Measurements from ENCODE around the gene TMEM135. TPM values are rescaled to one million over a fixed set of nuclear protein-coding genes. Genes with fewer than 3 reads are reported as not detected.

The TMEM135 gene
- total RNA-seq, 1 experiment from 2014 or later: 14.0 TPM

GRCh38 chr11:87203907-87204602 is 166.3 kb downstream of the TMEM135 start:
- H3K27ac ChIP-seq (ENCODE audit: low read length): no peak overlapping the region
- no peaks in the 10 kb centered on the region for H3K9me2 ChIP-seq (replicated peaks; ENCODE audit: low read length)
- no peak overlapping the region for H3K4me3 ChIP-seq (ENCODE audit: low read length)
- H3K4me1 ChIP-seq (ENCODE audit: insufficient read depth, low read length): no peaks in the 10 kb centered on the region
- DNase-seq (no peak), ATAC-seq (no peak)
- no peak overlapping the region for H3K9ac ChIP-seq (ENCODE audit: low read length)
- no peak overlapping the region for H2AFZ ChIP-seq (ENCODE audit: low read length)
- H3K27me3 ChIP-seq (ENCODE audit: low read length): no peaks in the 10 kb centered on the region
- H4K20me1 ChIP-seq (ENCODE audit: low read length): no peaks in the 10 kb centered on the region
- no peak overlapping the region for H3K4me2 ChIP-seq (ENCODE audit: low read length)
- intact Hi-C loops (cut with micrococcal nuclease): no loop called here
- no peaks in the 10 kb centered on the region for H3K79me2 ChIP-seq (ENCODE audit: low read length)
- ChIA-PET POLR2A (ENCODE audit: unreplicated experiment) (no interaction called here), CTCF (no interaction called here)
- no peaks in the 10 kb centered on the region for H3F3A ChIP-seq (ENCODE audit: low read length, unreplicated experiment)
- BruUV-seq (replicated peaks): no TSS peak
- no peaks in the 10 kb centered on the region for H3K36me3 ChIP-seq (ENCODE audit: low read depth, low read length)
- no peaks in the 10 kb centered on the region for H3K9me3 ChIP-seq (ENCODE audit: low read length)
- no peak for TF ChIP-seq EZH2 (IDR thresholded peaks at IDR 0.05; ENCODE audit: low read length, unreplicated experiment)

DNA sequence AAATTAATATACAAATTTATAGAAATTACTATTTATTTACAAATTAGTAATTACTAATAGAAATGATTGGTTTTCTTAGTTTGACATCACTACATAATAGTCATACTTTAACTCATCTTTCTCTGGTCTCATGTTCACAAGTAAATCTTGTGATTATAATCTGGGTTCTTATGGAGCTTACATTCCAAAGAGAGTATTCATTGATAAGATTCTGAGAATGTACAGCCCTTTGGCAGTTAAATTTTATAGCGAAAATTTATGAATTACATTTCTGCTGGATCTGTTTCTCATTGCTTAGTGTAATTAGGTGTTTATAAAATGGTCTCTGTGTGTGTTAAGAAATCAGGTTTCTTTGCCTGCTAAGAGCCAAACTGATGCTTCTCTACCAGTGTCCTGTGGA is 175.2 kb downstream of the TMEM135 start:
- no peak for DNase-seq
- H3K4me1 ChIP-seq (ENCODE audit: insufficient read depth, low read length): no peaks in the 10 kb centered on the region
- H3K4me2 ChIP-seq (ENCODE audit: low read length): no peak overlapping the region
- intact Hi-C loops (cut with micrococcal nuclease): no loop called here
- H3K27ac ChIP-seq (ENCODE audit: low read length): no peak overlapping the region
- ChIA-PET CTCF (no interaction called here), POLR2A (ENCODE audit: unreplicated experiment) (no interaction called here)
- ATAC-seq: no peak
- no peaks in the 10 kb centered on the region for H3K79me2 ChIP-seq (ENCODE audit: low read length)
- H3K9me3 ChIP-seq (ENCODE audit: low read length): no peaks in the 10 kb centered on the region
- no peaks in the 10 kb centered on the region for H3K27me3 ChIP-seq (ENCODE audit: low read length)
- no peaks in the 10 kb centered on the region for H3F3A ChIP-seq (ENCODE audit: low read length, unreplicated experiment)
- TF ChIP-seq, protein P1, sequence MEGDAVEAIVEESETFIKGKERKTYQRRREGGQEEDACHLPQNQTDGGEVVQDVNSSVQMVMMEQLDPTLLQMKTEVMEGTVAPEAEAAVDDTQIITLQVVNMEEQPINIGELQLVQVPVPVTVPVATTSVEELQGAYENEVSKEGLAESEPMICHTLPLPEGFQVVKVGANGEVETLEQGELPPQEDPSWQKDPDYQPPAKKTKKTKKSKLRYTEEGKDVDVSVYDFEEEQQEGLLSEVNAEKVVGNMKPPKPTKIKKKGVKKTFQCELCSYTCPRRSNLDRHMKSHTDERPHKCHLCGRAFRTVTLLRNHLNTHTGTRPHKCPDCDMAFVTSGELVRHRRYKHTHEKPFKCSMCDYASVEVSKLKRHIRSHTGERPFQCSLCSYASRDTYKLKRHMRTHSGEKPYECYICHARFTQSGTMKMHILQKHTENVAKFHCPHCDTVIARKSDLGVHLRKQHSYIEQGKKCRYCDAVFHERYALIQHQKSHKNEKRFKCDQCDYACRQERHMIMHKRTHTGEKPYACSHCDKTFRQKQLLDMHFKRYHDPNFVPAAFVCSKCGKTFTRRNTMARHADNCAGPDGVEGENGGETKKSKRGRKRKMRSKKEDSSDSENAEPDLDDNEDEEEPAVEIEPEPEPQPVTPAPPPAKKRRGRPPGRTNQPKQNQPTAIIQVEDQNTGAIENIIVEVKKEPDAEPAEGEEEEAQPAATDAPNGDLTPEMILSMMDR (conservative IDR thresholded peaks at IDR 0.05; ENCODE audit: low read depth, low read length): no peak
- no peak for TF ChIP-seq EZH2phosphoT487 (IDR thresholded peaks at IDR 0.05; ENCODE audit: borderline replicate concordance, low read length)
- TF ChIP-seq EZH2 (IDR thresholded peaks at IDR 0.05; ENCODE audit: low read length, unreplicated experiment): no peak
- H3K9ac ChIP-seq (ENCODE audit: low read length): no peak overlapping the region
- no peaks in the 10 kb centered on the region for H3K9me2 ChIP-seq (replicated peaks; ENCODE audit: low read length)
- no peaks in the 10 kb centered on the region for H4K20me1 ChIP-seq (ENCODE audit: low read length)
- no peak overlapping the region for H3K4me3 ChIP-seq (ENCODE audit: low read length)
- no TSS peak for BruUV-seq (replicated peaks)
- no peak overlapping the region for H2AFZ ChIP-seq (ENCODE audit: low read length)
- H3K36me3 ChIP-seq (ENCODE audit: low read depth, low read length): no peaks in the 10 kb centered on the region

- no peaks in the 10 kb centered on the region for H3K9me3 ChIP-seq (ENCODE audit: low read length)
- no peak overlapping the region for H3K4me3 ChIP-seq (ENCODE audit: low read length)
- no peak overlapping the region for H3K9ac ChIP-seq (ENCODE audit: low read length)
- H3K4me1 ChIP-seq (ENCODE audit: insufficient read depth, low read length): no peaks in the 10 kb centered on the region
- TF ChIP-seq EZH2 (IDR thresholded peaks at IDR 0.05; ENCODE audit: low read length, unreplicated experiment) (no peak), EZH2phosphoT487 (IDR thresholded peaks at IDR 0.05; ENCODE audit: borderline replicate concordance, low read length) (no peak)
- TF ChIP-seq, protein P1 (conservative IDR thresholded peaks at IDR 0.05; ENCODE audit: low read depth, low read length): no peak
- intact Hi-C loops (cut with micrococcal nuclease): no loop called here
- ATAC-seq: no peak
- no peak overlapping the region for H3K4me2 ChIP-seq (ENCODE audit: low read length)
- no peaks in the 10 kb centered on the region for H3K27me3 ChIP-seq (ENCODE audit: low read length)
- POLR2A ChIA-PET (ENCODE audit: unreplicated experiment): no interaction called here
- no peaks in the 10 kb centered on the region for H4K20me1 ChIP-seq (ENCODE audit: low read length)
- H3K27ac ChIP-seq (ENCODE audit: low read length): no peak overlapping the region
- BruUV-seq (replicated peaks): no TSS peak
- no peaks in the 10 kb centered on the region for H3F3A ChIP-seq (ENCODE audit: low read length, unreplicated experiment)
- CTCF ChIA-PET: no interaction called here
- no peak for DNase-seq
- no peaks in the 10 kb centered on the region for H3K79me2 ChIP-seq (ENCODE audit: low read length)
- no peaks in the 10 kb centered on the region for H3K36me3 ChIP-seq (ENCODE audit: low read depth, low read length)
- no peak overlapping the region for H2AFZ ChIP-seq (ENCODE audit: low read length)
- no peaks in the 10 kb centered on the region for H3K9me2 ChIP-seq (replicated peaks; ENCODE audit: low read length)
Observed at GRCh38 chr11:87213444-87213843, 175.7 kb downstream of the TMEM135 start.

All from PC-3 (cell line).